Thyroid gland (tissue), 4 donors: ENCODE measurements around the gene DLG2. TPM values are rescaled to one million over a fixed set of nuclear protein-coding genes. Genes with fewer than 3 reads are reported as not detected.

Experiments
- DNase-seq, 2 donors: peaks; one replicate each; pipeline ENCODE4 v3.0.0-alpha.2; 2019
- H3K27ac ChIP-seq, 3 donors: fragments of 200-600 bp; sonication (generic); 1 replicate in 2 of 3; 2 replicates in 1 of 3; pipeline ENCODE4 v1.5.1; 2016 to 2019; ENCODE audit warnings: mild to moderate bottlenecking in 1 of 3, moderate library complexity in 1 of 3
- H3K27me3 ChIP-seq: fragments of 200-600 bp; sonication (generic); one replicate; pipeline ENCODE4 v1.5.1; 2019
- H3K36me3 ChIP-seq, 2 donors: fragments of 200-600 bp; sonication (generic); one replicate each; pipeline ENCODE4 v1.5.1; 2016 to 2019
- H3K4me1 ChIP-seq, 2 donors: fragments of 200-600 bp; sonication (generic); one replicate each; pipeline ENCODE4 v1.5.1; 2017 to 2019
- H3K4me3 ChIP-seq, 3 donors: fragments of 200-600 bp; sonication (generic); replicated peaks in 1 of 3; 1 replicate in 2 of 3; 2 replicates in 1 of 3; pipeline ENCODE4 v1.5.1; 2016; ENCODE audit warnings: mild to moderate bottlenecking in 1 of 3
- H3K9me3 ChIP-seq: fragments of 200-600 bp; sonication (generic); one replicate; pipeline ENCODE4 v1.5.1; 2017
- POLR2A ChIP-seq, 2 donors: fragments of 450-650 bp; IDR thresholded peaks; one replicate each; pipeline ENCODE4 v1.6.1; 2017; ENCODE audit warnings: antibody characterized with exemption in 2 of 2, mild to moderate bottlenecking in 2 of 2, moderate library complexity in 1 of 2
- WGBS, 2 donors: methylation state at CpG; one replicate each; pipeline ENCODE4 v1.1.5; 2017; 5-methylcytosine and 5-hydroxymethylcytosine counted together
- intact Hi-C: fragments of 100-400 bp; cut with DNase I; formaldehyde crosslinking; loops from one replicate; pipeline ENCODE4 v1.15.1; 2023
- total RNA-seq, 4 donors: library from RNA; depleted of rRNA; stranded (reverse); fragments of >200 nt; gene quantifications; one replicate each; pipeline ENCODE4 v1.2.3, GENCODE V29; 2016
- TF ChIP-seq, protein P1 (sequence below), 6 experiments: fragments of 200-600 bp in 3 of 6; fragments of 450-650 bp in 3 of 6; sonication (generic) in 3 of 6; IDR thresholded peaks; one replicate each; pipeline ENCODE4 v1.5.1; 2016 to 2019; ENCODE audit warnings: antibody characterized with exemption in 6 of 6, mild to moderate bottlenecking in 2 of 6, inconsistent platforms in 1 of 6, moderate library complexity in 1 of 6

Gene DLG2
- total RNA-seq, 4 donors from 2014 or later: 29.4 to 79.4 (median 42.4) TPM

DNA sequence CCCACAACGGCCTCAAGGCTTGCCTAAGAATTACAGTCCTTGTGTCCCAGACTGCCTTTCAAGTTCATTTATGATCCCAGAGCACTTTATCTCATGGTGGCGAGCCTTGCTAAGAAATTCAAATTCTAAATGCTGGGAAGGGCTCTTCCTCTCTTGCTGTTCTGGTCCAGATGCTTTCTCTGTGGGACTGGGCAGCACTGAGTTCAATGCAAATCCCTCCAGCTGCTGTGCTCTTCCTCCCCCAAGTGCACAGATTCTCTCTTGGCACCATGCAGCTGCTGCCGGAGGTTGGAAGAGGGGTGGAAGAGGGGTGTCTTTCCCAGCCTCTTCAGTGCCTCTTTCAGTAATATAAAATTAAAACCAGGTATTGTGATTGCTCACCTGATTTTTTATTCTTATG is 828.0 kb downstream of the DLG2 start:
- TF ChIP-seq, protein P1, sequence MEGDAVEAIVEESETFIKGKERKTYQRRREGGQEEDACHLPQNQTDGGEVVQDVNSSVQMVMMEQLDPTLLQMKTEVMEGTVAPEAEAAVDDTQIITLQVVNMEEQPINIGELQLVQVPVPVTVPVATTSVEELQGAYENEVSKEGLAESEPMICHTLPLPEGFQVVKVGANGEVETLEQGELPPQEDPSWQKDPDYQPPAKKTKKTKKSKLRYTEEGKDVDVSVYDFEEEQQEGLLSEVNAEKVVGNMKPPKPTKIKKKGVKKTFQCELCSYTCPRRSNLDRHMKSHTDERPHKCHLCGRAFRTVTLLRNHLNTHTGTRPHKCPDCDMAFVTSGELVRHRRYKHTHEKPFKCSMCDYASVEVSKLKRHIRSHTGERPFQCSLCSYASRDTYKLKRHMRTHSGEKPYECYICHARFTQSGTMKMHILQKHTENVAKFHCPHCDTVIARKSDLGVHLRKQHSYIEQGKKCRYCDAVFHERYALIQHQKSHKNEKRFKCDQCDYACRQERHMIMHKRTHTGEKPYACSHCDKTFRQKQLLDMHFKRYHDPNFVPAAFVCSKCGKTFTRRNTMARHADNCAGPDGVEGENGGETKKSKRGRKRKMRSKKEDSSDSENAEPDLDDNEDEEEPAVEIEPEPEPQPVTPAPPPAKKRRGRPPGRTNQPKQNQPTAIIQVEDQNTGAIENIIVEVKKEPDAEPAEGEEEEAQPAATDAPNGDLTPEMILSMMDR (IDR thresholded peaks at IDR 0.05): no peak
- no peak for TF ChIP-seq POLR2A (IDR thresholded peaks at IDR 0.05)
- 84 to 86% methylated on average over 3 of the region's 3 CpGs for WGBS, 2 donors
- Histone ChIP-seq H3K27ac (no peak overlapping the region), H3K4me3 (no peak overlapping the region), H3K36me3 (no peaks in the 10 kb centered on the region), H3K4me1 (no peaks in the 10 kb centered on the region), H3K9me3 (no peaks in the 10 kb centered on the region), H3K27me3 (no peaks in the 10 kb centered on the region)
- DNase-seq: no peak
- intact Hi-C loops: no loop called here

DNA sequence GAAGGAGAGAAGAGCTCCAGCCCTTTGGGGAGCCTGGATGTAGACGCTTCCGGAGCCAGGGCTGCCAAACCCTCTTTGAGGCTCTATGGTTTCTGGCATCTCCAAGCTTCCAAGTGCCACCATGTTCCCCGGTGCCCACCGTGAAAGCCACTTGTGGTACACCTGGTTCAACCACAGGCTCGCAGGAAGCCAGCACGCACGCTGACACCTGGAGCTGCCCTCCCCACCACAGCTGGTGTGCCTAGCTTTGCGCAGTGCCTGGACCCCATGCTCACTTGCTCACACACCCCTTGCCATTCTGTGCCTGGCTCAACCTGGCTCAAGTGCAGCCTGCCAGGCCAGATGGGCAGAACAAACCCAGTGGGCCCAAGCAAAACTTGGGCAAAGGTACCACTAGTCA is 831.4 kb downstream of the DLG2 start:
- no peaks in the 10 kb centered on the region for H3K9me3 ChIP-seq
- intact Hi-C loops: no loop called here
- 95 to 97% methylated on average over 2 to 7 of the region's 8 CpGs for WGBS, 2 donors
- H3K27ac ChIP-seq: no peak overlapping the region
- H3K27me3 ChIP-seq: no peaks in the 10 kb centered on the region
- no peaks in the 10 kb centered on the region for H3K36me3 ChIP-seq
- H3K4me1 ChIP-seq: no peaks in the 10 kb centered on the region
- DNase-seq: no peak
- no peak overlapping the region for H3K4me3 ChIP-seq
- TF ChIP-seq, protein P1 (IDR thresholded peaks at IDR 0.05): no peak
- TF ChIP-seq POLR2A (IDR thresholded peaks at IDR 0.05): no peak

DNA sequence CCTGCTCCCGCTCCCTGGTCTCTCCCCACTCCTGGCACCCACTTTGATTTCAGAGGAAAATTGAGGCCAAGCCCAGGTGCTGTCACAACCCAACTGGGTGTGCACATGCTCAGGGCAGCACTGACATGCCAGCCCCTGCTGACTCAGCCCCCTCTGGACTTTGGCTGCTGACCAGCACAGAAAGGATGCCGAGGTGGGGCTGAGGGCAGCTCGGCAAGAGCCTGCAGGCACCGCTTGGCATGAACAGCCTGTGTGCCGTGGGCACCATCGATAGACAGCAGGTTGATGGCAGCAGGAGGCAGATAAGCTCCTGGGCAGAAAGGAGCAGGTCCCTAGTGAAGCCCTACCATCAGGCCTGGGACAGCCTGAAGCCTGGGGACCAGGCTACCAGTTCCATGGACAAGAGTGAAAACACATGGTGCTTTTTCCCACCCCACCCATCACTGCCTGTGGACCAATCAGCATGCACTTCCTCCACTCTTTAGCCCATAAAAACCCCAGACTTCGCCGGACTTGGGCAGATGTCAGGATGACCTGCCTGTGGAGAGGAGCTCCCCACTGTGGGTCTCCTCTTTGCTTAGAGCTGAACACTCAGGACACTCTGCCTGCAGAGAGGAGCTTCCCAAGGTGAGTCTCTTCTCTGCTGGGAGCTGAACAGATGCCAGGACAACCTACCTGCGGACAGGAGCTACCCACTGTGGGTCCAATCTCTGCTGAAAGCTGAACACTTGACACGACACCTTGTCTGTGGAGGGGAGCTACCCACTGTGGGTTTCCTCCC is 832.3 kb downstream of the DLG2 start:
- no peaks in the 10 kb centered on the region for H3K9me3 ChIP-seq
- H3K4me3 ChIP-seq: no peak overlapping the region
- intact Hi-C loops: no loop called here
- no peaks in the 10 kb centered on the region for H3K36me3 ChIP-seq
- H3K4me1 ChIP-seq: no peaks in the 10 kb centered on the region
- WGBS, 2 donors: 87 to 96% methylated on average over 8 to 9 of the region's 10 CpGs
- DNase-seq: no peak
- H3K27ac ChIP-seq: no peak overlapping the region
- H3K27me3 ChIP-seq: no peaks in the 10 kb centered on the region
- TF ChIP-seq, protein P1 (IDR thresholded peaks at IDR 0.05): no peak
- no peak for TF ChIP-seq POLR2A (IDR thresholded peaks at IDR 0.05)

DNA sequence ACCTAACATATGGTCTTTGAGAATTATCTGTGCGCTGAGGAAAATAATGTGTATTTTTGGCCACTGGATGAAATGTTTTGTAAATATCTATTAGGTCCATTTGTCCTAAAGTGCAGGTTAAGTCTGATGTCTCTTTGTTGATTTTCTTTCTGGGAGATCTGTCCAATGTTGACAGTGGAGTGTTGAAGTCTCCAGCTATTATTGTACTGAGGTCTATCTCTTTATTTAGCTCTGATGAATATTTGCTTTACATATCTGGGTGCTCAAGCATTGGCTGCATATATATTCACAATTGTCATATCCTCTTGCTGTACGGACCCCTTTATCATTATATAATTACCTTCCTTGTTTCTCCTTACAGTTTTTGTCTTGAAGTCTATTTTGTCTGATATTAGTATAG is 833.8 kb downstream of the DLG2 start:
- intact Hi-C loops: no loop called here

More for the DNA sequence above, 833.8 kb downstream of the DLG2 start:
- Histone ChIP-seq H3K27ac (no peak overlapping the region), H3K4me3 (no peak overlapping the region), H3K4me1 (no peaks in the 10 kb centered on the region), H3K36me3 (no peaks in the 10 kb centered on the region), H3K9me3 (no peaks in the 10 kb centered on the region), H3K27me3 (no peaks in the 10 kb centered on the region)
- DNase-seq: no peak
- WGBS, 2 donors: 94% methylated on average over 2 of the region's 2 CpGs
- TF ChIP-seq, protein P1 (IDR thresholded peaks at IDR 0.05): no peak
- no peak for TF ChIP-seq POLR2A (IDR thresholded peaks at IDR 0.05)
